SK-N-SH (cell line): Measurements from ENCODE around the gene PARD3. TPM values are rescaled to one million over a fixed set of nuclear protein-coding genes. Genes with fewer than 3 reads are reported as not detected.
A peak's percentile ranks its signal among the peaks of the same experiment; 100 is the strongest.

Experiments
- CTCF ChIA-PET: fragments of 300-600, 350-600 bp; formaldehyde crosslinking; extraction: SDS; loops from one replicate; lab custom pipeline; 2021; lab: Yijun Ruan, JAX
- POLR2A ChIA-PET: fragments of 350-600 bp; sonication (Branson Sonifier 250); formaldehyde crosslinking; extraction: SDS; loops from one replicate; lab custom pipeline; 2020; ENCODE audit warnings: antibody characterized with exemption, inconsistent platforms; lab: Yijun Ruan, JAX
- DNase-seq: peaks from one replicate; pipeline ENCODE4 v3.0.0; 2012
- H2AFZ ChIP-seq: fragments of 200-600 bp; sonication (generic); 2 replicates; pipeline ENCODE4 v1.8.1; 2016; ENCODE audit warnings: antibody characterized with exemption, mild to moderate bottlenecking, low read depth
- H3F3A ChIP-seq: fragments of 200-600 bp; sonication (generic); replicated peaks from 2 replicates; pipeline ENCODE3; 2016; ENCODE audit warnings: antibody characterized with exemption, mild to moderate bottlenecking; ENCODE audit not compliant: insufficient read depth
- H3K27ac ChIP-seq, 2 experiments: fragments of 200-500 bp in 1 of 2; fragments of 200-600 bp in 1 of 2; sonication (Bioruptor generic) in 1 of 2; sonication (generic), shearing (Covaris generic) in 1 of 2; 2 replicates each; pipeline versions ENCODE4 v1.5.1 to v1.6.1; 2014 to 2016; ENCODE audit warnings: low read depth in 2 of 2, inconsistent platforms in 1 of 2, low read length in 1 of 2, mild to moderate bottlenecking in 1 of 2, mixed read lengths in 1 of 2
- H3K27me3 ChIP-seq: fragments of 200-600 bp; sonication (generic), shearing (Covaris generic); 2 replicates; pipeline ENCODE4 v1.6.1; 2016; ENCODE audit warnings: mixed run types; ENCODE audit not compliant: insufficient read depth
- H3K36me3 ChIP-seq, 2 experiments: fragments of 200-500 bp in 1 of 2; fragments of 200-600 bp in 1 of 2; sonication (Bioruptor generic) in 1 of 2; sonication (generic) in 1 of 2; replicated peaks in 1 of 2; 2 replicates each; pipeline versions ENCODE3 to v1.5.1; 2014 to 2016; ENCODE audit warnings: low read length in 1 of 2, mild to moderate bottlenecking in 1 of 2; ENCODE audit not compliant: insufficient read depth in 2 of 2, control insufficient read depth in 1 of 2
- H3K4me1 ChIP-seq, 2 experiments: fragments of 200-500 bp in 1 of 2; fragments of 200-600 bp in 1 of 2; sonication (Bioruptor generic) in 1 of 2; sonication (generic), shearing (Covaris generic) in 1 of 2; 2 replicates each; pipeline versions ENCODE4 v1.5.1 to v1.6.1; 2014 to 2016; ENCODE audit warnings: low read depth in 1 of 2, low read length in 1 of 2, mixed run types in 1 of 2; ENCODE audit not compliant: insufficient read depth in 2 of 2, control insufficient read depth in 1 of 2
- H3K4me2 ChIP-seq: fragments of 200-600 bp; sonication (generic), shearing (Covaris generic); 2 replicates; pipeline ENCODE4 v1.6.1; 2017; ENCODE audit warnings: mixed run types
- H3K4me3 ChIP-seq, 2 experiments: fragments of 200-500 bp in 1 of 2; fragments of 200-600 bp in 1 of 2; sonication (Bioruptor generic) in 1 of 2; sonication (generic), shearing (Covaris generic) in 1 of 2; 2 replicates each; pipeline versions ENCODE4 v1.5.1 to v1.8.1; 2014 to 2016; ENCODE audit warnings: low read depth in 2 of 2, inconsistent platforms in 1 of 2, low read length in 1 of 2, mild to moderate bottlenecking in 1 of 2, mixed read lengths in 1 of 2, moderate library complexity in 1 of 2
- H3K79me2 ChIP-seq: fragments of 200-600 bp; sonication (generic); 2 replicates; pipeline ENCODE4 v1.8.1; 2017; ENCODE audit warnings: mild to moderate bottlenecking; ENCODE audit not compliant: insufficient read depth
- H3K9ac ChIP-seq: fragments of 200-600 bp; sonication (generic); 2 replicates; pipeline ENCODE4 v1.6.1; 2017; ENCODE audit warnings: mixed run types
- H3K9me2 ChIP-seq: fragments of 200-600 bp; sonication (generic); 2 replicates; pipeline ENCODE4 v1.6.1; 2017; ENCODE audit warnings: mixed run types
- H3K9me3 ChIP-seq: fragments of 200-600 bp; sonication (generic); 2 replicates; pipeline ENCODE4 v1.6.1; 2017; ENCODE audit warnings: mixed run types, mild to moderate bottlenecking, moderate library complexity
- H4K20me1 ChIP-seq: fragments of 200-600 bp; sonication (generic); 2 replicates; pipeline ENCODE4 v1.6.1; 2017; ENCODE audit warnings: mild to moderate bottlenecking, mixed run types; ENCODE audit not compliant: insufficient read depth
- CHD2 ChIP-seq: fragments of 150-350 bp; IDR thresholded peaks from 2 replicates; pipeline ENCODE4 v1.6.1; 2018; ENCODE audit warnings: low read length; ENCODE audit not compliant: partially characterized antibody
- ELF1 ChIP-seq: IDR thresholded peaks from 2 replicates; pipeline ENCODE4 v1.4.0; 2012
- EP300 ChIP-seq, 2 experiments: IDR thresholded peaks; 2 replicates each; pipeline versions ENCODE4 v1.4.0 to v1.6.1; 2012; ENCODE audit warnings: borderline replicate concordance in 1 of 2, low read depth in 1 of 2, low read length in 1 of 2
- FOSL2 ChIP-seq: IDR thresholded peaks from 2 replicates; pipeline ENCODE4 v1.4.0; 2012; ENCODE audit warnings: low read depth, mild to moderate bottlenecking, moderate library complexity, borderline replicate concordance
- FOXJ3 ChIP-seq: sonication (generic); formaldehyde crosslinking; IDR thresholded peaks from 2 replicates; pipeline ENCODE4 v1.5.1; 2020; ENCODE audit warnings: mild to moderate bottlenecking, missing genetic modification reagents
- GATA2 ChIP-seq: sonication (generic); formaldehyde crosslinking; IDR thresholded peaks from 2 replicates; pipeline ENCODE4 v1.5.0; 2020; ENCODE audit warnings: mild to moderate bottlenecking, missing genetic modification reagents
- MEF2A ChIP-seq: IDR thresholded peaks from 2 replicates; pipeline ENCODE4 v1.4.0; 2012; ENCODE audit warnings: low read depth, borderline replicate concordance
- MXI1 ChIP-seq: IDR thresholded peaks from 2 replicates; pipeline ENCODE4 v1.6.1; 2012; ENCODE audit warnings: mild to moderate bottlenecking, low read depth, low read length, improper control_type of control experiment
- NFIC ChIP-seq: IDR thresholded peaks from 2 replicates; pipeline ENCODE4 v1.4.0; 2012; ENCODE audit warnings: borderline replicate concordance
- POLR2AphosphoS5 ChIP-seq: IDR thresholded peaks from 2 replicates; pipeline ENCODE4 v1.6.1; 2012; ENCODE audit warnings: low read depth, low read length
- RAD21 ChIP-seq: IDR thresholded peaks from 2 replicates; pipeline ENCODE4 v1.6.1; 2012; ENCODE audit warnings: mild to moderate bottlenecking, low read length
- RCOR1 ChIP-seq: fragments of 150-350 bp; IDR thresholded peaks from 2 replicates; pipeline ENCODE4 v1.6.1; 2017; ENCODE audit warnings: antibody characterized with exemption, low read length
- SMC3 ChIP-seq: IDR thresholded peaks from 2 replicates; pipeline ENCODE4 v1.6.1; 2012; ENCODE audit warnings: low read depth, low read length, improper control_type of control experiment
- TCF12 ChIP-seq: IDR thresholded peaks from 2 replicates; pipeline ENCODE4 v1.4.0; 2012
- TEAD4 ChIP-seq: IDR thresholded peaks from 2 replicates; pipeline ENCODE4 v1.4.0; 2012; ENCODE audit warnings: mild to moderate bottlenecking, borderline replicate concordance; ENCODE audit not compliant: insufficient read depth
- YY1 ChIP-seq: IDR thresholded peaks from 2 replicates; pipeline ENCODE4 v1.4.0; 2012; ENCODE audit warnings: low read depth, mild to moderate bottlenecking
- ZBTB33 ChIP-seq: IDR thresholded peaks from 2 replicates; pipeline ENCODE4 v1.4.0; 2012; ENCODE audit warnings: low read depth, borderline replicate concordance
- WGBS: methylation state at CpG from one replicate; pipeline ENCODE4 v1.1.6; 2017; ENCODE audit warnings: low lambda C conversion rate; 5-methylcytosine and 5-hydroxymethylcytosine counted together
- polyA plus RNA-seq, 3 experiments: library from polyadenylated mRNA; depleted of rRNA; stranded (reverse); fragments of >200 nt; gene quantifications; 2 replicates each; pipeline ENCODE4 v1.2.3, GENCODE V29; 2012
- TF ChIP-seq, protein P1 (sequence below): IDR thresholded peaks from 2 replicates; pipeline ENCODE4; 2012
- TF ChIP-seq, protein P2 (sequence below): IDR thresholded peaks from 2 replicates; pipeline ENCODE4 v1.4.0; 2012; ENCODE audit warnings: low read depth, borderline replicate concordance
- TF ChIP-seq, protein P3 (sequence below): fragments of 150-350 bp; IDR thresholded peaks from 2 replicates; pipeline ENCODE4 v1.6.1; 2016; ENCODE audit warnings: mild to moderate bottlenecking, low read depth, low read length

PARD3 gene
- polyA plus RNA-seq, 1 of the 3 experiments (the other 2 are of a cell fraction) = 29.4 TPM

DNA sequence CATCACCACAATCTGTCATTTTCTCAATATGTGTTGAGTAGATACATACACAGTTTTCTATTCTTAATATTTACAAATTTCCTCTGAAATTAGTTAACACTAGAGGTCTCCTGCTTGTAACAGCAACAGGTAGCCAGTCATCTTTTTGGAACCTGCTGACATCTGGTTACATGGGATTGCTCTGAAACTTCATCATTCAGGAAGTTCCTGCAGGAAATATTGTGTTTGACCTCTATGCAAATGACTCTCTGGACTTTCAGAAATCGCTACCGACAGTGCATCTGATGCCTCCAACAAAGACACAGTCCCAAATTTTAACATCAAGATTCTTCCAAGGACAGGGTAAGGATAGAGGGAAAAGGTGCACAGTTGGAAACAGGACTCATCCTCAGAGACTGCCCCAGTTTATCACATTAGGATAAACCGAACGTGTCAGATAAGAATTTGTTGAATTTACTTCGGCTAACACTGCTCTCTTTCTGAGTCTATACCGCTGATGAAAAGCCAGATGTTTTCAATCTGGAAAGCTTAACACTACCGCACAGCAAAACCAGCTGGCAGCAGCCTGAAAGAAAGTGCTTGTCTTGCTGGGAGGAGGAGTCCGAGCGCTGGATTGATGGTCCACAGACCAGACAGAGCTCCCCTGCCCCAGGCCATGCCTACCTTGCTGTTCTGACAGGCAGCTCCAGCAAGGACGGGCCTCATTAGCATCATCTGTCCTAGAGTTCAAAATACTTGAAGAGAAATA, 633.4 kb downstream of the PARD3 start:
- H3K79me2 ChIP-seq = no peaks in the 10 kb centered on the region
- no peaks in the 10 kb centered on the region for H4K20me1 ChIP-seq
- no peak overlapping the region for H2AFZ ChIP-seq
- CTCF ChIA-PET = interaction anchor here (1.1 to 1.6 kb wide), 2 partner anchors 82 to 456 kb away, joined by 3 to 5 read pairs; no protein-coding TSS in a partner anchor
- TF ChIP-seq EP300 (IDR thresholded peaks at IDR 0.05; ENCODE audit: borderline replicate concordance in 1 of 2, low read depth in 1 of 2, low read length in 1 of 2) = peak in 1 of 2 experiments; percentile 86; a peak in 2 of 4 replicates
- no peak for TF ChIP-seq SMC3
- TF ChIP-seq GATA2 (CRISPR knock-in tag) = peak; percentile 72
- TF ChIP-seq YY1 = no peak
- TF ChIP-seq RAD21 = peak; percentile 21; the same call in 1 of the 2 replicates
- TF ChIP-seq FOXJ3 = peak; percentile 75
- TF ChIP-seq, protein P1, sequence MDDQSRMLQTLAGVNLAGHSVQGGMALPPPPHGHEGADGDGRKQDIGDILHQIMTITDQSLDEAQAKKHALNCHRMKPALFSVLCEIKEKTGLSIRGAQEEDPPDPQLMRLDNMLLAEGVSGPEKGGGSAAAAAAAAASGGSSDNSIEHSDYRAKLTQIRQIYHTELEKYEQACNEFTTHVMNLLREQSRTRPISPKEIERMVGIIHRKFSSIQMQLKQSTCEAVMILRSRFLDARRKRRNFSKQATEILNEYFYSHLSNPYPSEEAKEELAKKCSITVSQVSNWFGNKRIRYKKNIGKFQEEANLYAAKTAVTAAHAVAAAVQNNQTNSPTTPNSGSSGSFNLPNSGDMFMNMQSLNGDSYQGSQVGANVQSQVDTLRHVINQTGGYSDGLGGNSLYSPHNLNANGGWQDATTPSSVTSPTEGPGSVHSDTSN = peak; percentile 58
- peak; percentile 39; the same call in 1 of the 2 replicates for TF ChIP-seq POLR2AphosphoS5
- TF ChIP-seq MXI1 = peak; percentile 60
- TF ChIP-seq, protein P2, sequence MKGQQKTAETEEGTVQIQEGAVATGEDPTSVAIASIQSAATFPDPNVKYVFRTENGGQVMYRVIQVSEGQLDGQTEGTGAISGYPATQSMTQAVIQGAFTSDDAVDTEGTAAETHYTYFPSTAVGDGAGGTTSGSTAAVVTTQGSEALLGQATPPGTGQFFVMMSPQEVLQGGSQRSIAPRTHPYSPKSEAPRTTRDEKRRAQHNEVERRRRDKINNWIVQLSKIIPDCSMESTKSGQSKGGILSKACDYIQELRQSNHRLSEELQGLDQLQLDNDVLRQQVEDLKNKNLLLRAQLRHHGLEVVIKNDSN = no peak
- peak; percentile 79 for TF ChIP-seq RCOR1
- TF ChIP-seq CHD2 = peak; percentile 57
- peak; percentile 89 for TF ChIP-seq TCF12
- no peaks in the 10 kb centered on the region for H3K36me3 ChIP-seq
- no peaks in the 10 kb centered on the region for H3K9me2 ChIP-seq
- POLR2A ChIA-PET = no interaction called here
- H3K27me3 ChIP-seq = no peaks in the 10 kb centered on the region
- H3K9me3 ChIP-seq = no peaks in the 10 kb centered on the region
- 18% methylated on average over 10 of the region's 10 CpGs for WGBS
- peaks cover 23 to 37% of the 10 kb centered on the region in 2 experiments; a peak in 3 of 4 replicates for H3K4me1 ChIP-seq
- peak overlapping the region; percentile 16 to 92; a peak in 3 of 4 replicates for H3K27ac ChIP-seq
- H3K4me3 ChIP-seq = peak overlapping the region; percentile 6 to 7; a peak in 1 of 4 replicates
- H3K9ac ChIP-seq = no peak overlapping the region
- H3K4me2 ChIP-seq = peak overlapping the region; percentile 63
- DNase-seq = peak; percentile 76
- peaks cover 8% of the 10 kb centered on the region for H3F3A ChIP-seq

- WGBS = 85% methylated on average over 2 of the region's 2 CpGs
- no peak for DNase-seq
- Histone ChIP-seq H3K27me3 (no peaks in the 10 kb centered on the region), H3K4me2 (no peak overlapping the region), H4K20me1 (no peaks in the 10 kb centered on the region), H3K27ac (peak overlapping the region in 1 of 2 experiments; percentile 92; a peak in 1 of 4 replicates), H3K9ac (no peak overlapping the region), H2AFZ (no peak overlapping the region), H3K9me2 (no peaks in the 10 kb centered on the region), H3K79me2 (no peaks in the 10 kb centered on the region), H3K9me3 (no peaks in the 10 kb centered on the region), H3K4me1 (peaks cover 22 to 30% of the 10 kb centered on the region in 2 experiments; a peak in 3 of 4 replicates), H3K4me3 (no peak overlapping the region), H3F3A (peaks cover 8% of the 10 kb centered on the region), H3K36me3 (no peaks in the 10 kb centered on the region)
- CTCF ChIA-PET = interaction anchor here (1.1 kb wide), 1 partner anchor 83 kb away, joined by 3 read pairs; no protein-coding TSS in a partner anchor
- POLR2A ChIA-PET = no interaction called here
- TF ChIP-seq TEAD4 = no peak
- TF ChIP-seq CHD2 = no peak
- no peak for TF ChIP-seq RAD21
- TF ChIP-seq FOXJ3 = no peak
- TF ChIP-seq RCOR1 = no peak
- TF ChIP-seq ZBTB33 = no peak
- no peak for TF ChIP-seq YY1
- TF ChIP-seq FOSL2 = no peak
- TF ChIP-seq NFIC = no peak
- TF ChIP-seq, protein P3, sequence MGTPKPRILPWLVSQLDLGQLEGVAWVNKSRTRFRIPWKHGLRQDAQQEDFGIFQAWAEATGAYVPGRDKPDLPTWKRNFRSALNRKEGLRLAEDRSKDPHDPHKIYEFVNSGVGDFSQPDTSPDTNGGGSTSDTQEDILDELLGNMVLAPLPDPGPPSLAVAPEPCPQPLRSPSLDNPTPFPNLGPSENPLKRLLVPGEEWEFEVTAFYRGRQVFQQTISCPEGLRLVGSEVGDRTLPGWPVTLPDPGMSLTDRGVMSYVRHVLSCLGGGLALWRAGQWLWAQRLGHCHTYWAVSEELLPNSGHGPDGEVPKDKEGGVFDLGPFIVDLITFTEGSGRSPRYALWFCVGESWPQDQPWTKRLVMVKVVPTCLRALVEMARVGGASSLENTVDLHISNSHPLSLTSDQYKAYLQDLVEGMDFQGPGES = no peak
- no peak for TF ChIP-seq MEF2A
- TF ChIP-seq ELF1 = no peak
Measured at GRCh38 chr10:34180749-34181148, 634.3 kb downstream of the PARD3 start.
